HepG2 (cell line): ENCODE data around the gene TNFRSF25. TPM values are rescaled to one million over a fixed set of nuclear protein-coding genes. Genes with fewer than 3 reads are reported as not detected.

ENCODE experiments used
- ATF3 ChIP-seq: sonication (generic); formaldehyde crosslinking; IDR thresholded peaks from 2 replicates; pipeline ENCODE4 v1.4.0; 2020; ENCODE audit warnings: missing genetic modification reagents
- DDIT3 ChIP-seq: sonication (generic); formaldehyde crosslinking; IDR thresholded peaks from 2 replicates; pipeline ENCODE4 v1.4.0; 2020; ENCODE audit warnings: mild to moderate bottlenecking, missing genetic modification reagents
- ESRRA ChIP-seq: sonication (generic); formaldehyde crosslinking; IDR thresholded peaks from 2 replicates; pipeline ENCODE4 v1.5.1; 2020; ENCODE audit warnings: mild to moderate bottlenecking, low read depth, missing genetic modification reagents
- KDM1A ChIP-seq: IDR thresholded peaks from 2 replicates; pipeline ENCODE4 v1.6.1; 2016; ENCODE audit warnings: missing compliant biosample characterization
- MTERF4 ChIP-seq: sonication (generic); formaldehyde crosslinking; IDR thresholded peaks from 2 replicates; pipeline ENCODE4 v1.8.0; 2023; ENCODE audit warnings: mild to moderate bottlenecking, missing genetic modification reagents
- RARG ChIP-seq: sonication (generic); formaldehyde crosslinking; IDR thresholded peaks from 2 replicates; pipeline ENCODE4 v1.4.0; 2020; ENCODE audit warnings: low read depth, mild to moderate bottlenecking, missing genetic modification reagents
- SP5 ChIP-seq: IDR thresholded peaks from 2 replicates; pipeline ENCODE4 v1.6.1; 2016; ENCODE audit warnings: low read depth, borderline replicate concordance
- TERF1 ChIP-seq: sonication (generic); formaldehyde crosslinking; IDR thresholded peaks from 2 replicates; pipeline ENCODE4 v1.8.0; 2022; ENCODE audit warnings: mild to moderate bottlenecking, missing genetic modification reagents, moderate library complexity
- TRAFD1 ChIP-seq: sonication (generic); formaldehyde crosslinking; IDR thresholded peaks from 2 replicates; pipeline ENCODE4 v1.5.1; 2020; ENCODE audit warnings: missing genetic modification reagents, mild to moderate bottlenecking, borderline replicate concordance
- ZBTB40 ChIP-seq, 2 experiments: fragments of 450-650 bp in 1 of 2; sonication (generic) in 1 of 2; formaldehyde crosslinking in 1 of 2; IDR thresholded peaks; 2 replicates each; pipeline versions ENCODE4 v1.6.1 to v1.8.0; 2016 to 2022; ENCODE audit warnings: antibody characterized with exemption in 1 of 2, mild to moderate bottlenecking in 1 of 2, missing genetic modification reagents in 1 of 2
- ZC3H4 ChIP-seq: sonication (generic); formaldehyde crosslinking; IDR thresholded peaks from 2 replicates; pipeline ENCODE4 v1.4.0; 2020; ENCODE audit warnings: missing genetic modification reagents, borderline replicate concordance
- ZKSCAN1 ChIP-seq: fragments of 150-350 bp; IDR thresholded peaks from 2 replicates; pipeline ENCODE4 v1.6.1; 2014; ENCODE audit warnings: low read length
- ZNF567 ChIP-seq: sonication (generic); formaldehyde crosslinking; IDR thresholded peaks from 2 replicates; pipeline ENCODE4 v1.8.1; 2023; ENCODE audit warnings: mild to moderate bottlenecking, missing genetic modification reagents, borderline replicate concordance
- ZNF589 ChIP-seq: sonication (generic); formaldehyde crosslinking; conservative IDR thresholded peaks from 2 replicates; pipeline ENCODE4 v1.8.0; 2022; ENCODE audit warnings: mild to moderate bottlenecking, moderate library complexity, missing genetic modification reagents
- ZNF678 ChIP-seq: sonication (generic); formaldehyde crosslinking; IDR thresholded peaks from 2 replicates; pipeline ENCODE4 v1.4.0; 2020; ENCODE audit warnings: mild to moderate bottlenecking, missing genetic modification reagents
- ZNF780A ChIP-seq: sonication (generic); formaldehyde crosslinking; IDR thresholded peaks from 2 replicates; pipeline ENCODE4 v1.8.0; 2022; ENCODE audit warnings: mild to moderate bottlenecking, missing genetic modification reagents, moderate library complexity
- polyA plus RNA-seq, 8 experiments: library from polyadenylated mRNA; depleted of rRNA in 3 of 8; stranded (reverse) in 7 of 8; unstranded in 1 of 8; fragments of >200 nt; fragmentation: Illumina TruSeq in 4 of 8; extraction: Trizol in 4 of 8; gene quantifications; 2 replicates each; pipeline versions ENCODE4 v1.2.1 to v1.2.3, GENCODE V29; 2011 to 2016; ENCODE audit warnings: low read depth in 4 of 8, missing spikeins in 1 of 8, mixed read lengths in 1 of 8; ENCODE audit not compliant: insufficient read depth in 1 of 8
- total RNA-seq, 5 experiments: library from RNA; depleted of rRNA; stranded (reverse); fragments of >200 nt; fragmentation: Illumina TruSeq; extraction: Trizol; gene quantifications; 2 replicates each; pipeline ENCODE4 v1.2.3, GENCODE V29; 2016; ENCODE audit warnings: low read depth in 1 of 5

TNFRSF25 gene
- total and polyA plus RNA-seq, 2 of the 13 experiments (the other 11 are each of a cell fraction or from before 2014, with no cell fraction given): 1.4 to 1.5 TPM

DNA sequence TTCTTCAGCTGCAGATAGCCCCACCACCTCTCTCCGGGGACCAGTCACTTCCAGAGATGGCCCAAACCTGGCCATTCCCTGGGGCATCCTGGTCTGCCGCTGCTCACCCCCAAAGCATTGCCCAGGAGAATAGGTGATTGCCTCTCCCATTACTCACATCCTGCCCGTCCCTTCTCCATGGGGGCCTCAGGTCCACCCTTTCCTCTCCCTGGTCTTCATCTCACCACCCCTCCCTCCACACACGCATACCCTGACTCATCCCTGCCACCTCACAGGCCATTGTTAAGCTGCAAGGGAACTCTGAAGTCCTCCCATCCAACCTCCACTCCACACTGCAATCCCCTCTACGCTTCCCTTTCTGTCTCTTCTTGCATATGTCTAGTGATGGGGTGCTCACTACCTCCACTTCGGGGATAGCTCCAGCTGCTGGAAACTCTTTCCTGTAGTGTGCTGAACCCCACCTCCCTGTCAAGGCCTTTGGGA lies 25.5 kb upstream of the TNFRSF25 start, which contains the start of gene PLEKHG5 (continued):
- TF ChIP-seq TERF1 (CRISPR knock-in tag): no peak
- no peak for TF ChIP-seq MTERF4 (CRISPR knock-in tag)
- TF ChIP-seq RARG (CRISPR knock-in tag): no peak
- TF ChIP-seq ZNF678 (CRISPR knock-in tag): no peak
- TF ChIP-seq ZNF780A (CRISPR knock-in tag): no peak
- TF ChIP-seq ZBTB40 (IDR thresholded peaks at IDR 0.05): no peak
- TF ChIP-seq ZBTB40 (CRISPR knock-in tag; IDR thresholded peaks at IDR 0.05): no peak
- TF ChIP-seq SP5 (CRISPR knock-in tag): no peak
- TF ChIP-seq TRAFD1 (CRISPR knock-in tag): no peak
- no peak for TF ChIP-seq ZNF589
- no peak for TF ChIP-seq ESRRA (CRISPR knock-in tag)
- TF ChIP-seq KDM1A: 0 out of 2 replicates have a peak, but pooled peaks have one; percentile 21
- no peak for TF ChIP-seq ZKSCAN1
- 0 out of 2 replicates have a peak, but pooled peaks have one; percentile 32 for TF ChIP-seq ZC3H4 (CRISPR knock-in tag)
- no peak for TF ChIP-seq DDIT3
- 0 out of 2 replicates have a peak, but pooled peaks have one; percentile 15 for TF ChIP-seq ATF3 (CRISPR knock-in tag)
- no peak for TF ChIP-seq ZNF567 (CRISPR knock-in tag)
